Colon (tissue), 2 donors: ENCODE measurements around the gene SFXN5.
"Not testable (repeated sequence)": the region's sequence is repeated elsewhere in the genome, so short reads cannot be mapped to it uniquely, and the experiment has no call there.

ENCODE experiments used
- FAIRE-seq: peaks from 2 replicates; lab custom pipeline; 2012; peaks lifted over from hg19 to GRCh38; lab: Jason Lieb, UNC
- donor health status: control.
- donor health status: control.

The SFXN5 gene

GRCh38 chr2:73077424-73077795 lies 5.9 kb upstream of the SFXN5 start:
- no peak for FAIRE-seq

GRCh38 chr2:73076701-73077423 lies 5.3 kb upstream of the SFXN5 start:
- FAIRE-seq: no peak

GRCh38 chr2:73075477-73076373 lies 4.2 kb upstream of the SFXN5 start:
- no peak for FAIRE-seq

- no peak for FAIRE-seq
Observed at GRCh38 chr2:73074110-73075069, 2.9 kb upstream of the SFXN5 start.

- FAIRE-seq: no peak
Observed at GRCh38 chr2:73072416-73072815, 904 bp upstream of the SFXN5 start.

GRCh38 chr2:73072129-73072395 lies 550 bp upstream of the SFXN5 start:
- FAIRE-seq: no peak

- FAIRE-seq: no peak
Observed at GRCh38 chr2:73070643-73071359, 711 bp downstream of the SFXN5 start.

GRCh38 chr2:73069855-73070642 lies 1.5 kb downstream of the SFXN5 start:
- no peak for FAIRE-seq

- FAIRE-seq: no peak
Observed at GRCh38 chr2:73069041-73069854, 2.3 kb downstream of the SFXN5 start.

GRCh38 chr2:73068147-73068546 lies 3.4 kb downstream of the SFXN5 start:
- no peak for FAIRE-seq

- no peak for FAIRE-seq
Observed at GRCh38 chr2:73067043-73067442, 4.5 kb downstream of the SFXN5 start.

- not testable (repeated sequence) for FAIRE-seq
Observed at GRCh38 chr2:73065070-73065469, 6.4 kb downstream of the SFXN5 start.

- FAIRE-seq: no peak
Observed at GRCh38 chr2:73063909-73064875, 7.3 kb downstream of the SFXN5 start.

GRCh38 chr2:73063472-73063871 lies 8.0 kb downstream of the SFXN5 start:
- no peak for FAIRE-seq

GRCh38 chr2:73059106-73059505 lies 12.4 kb downstream of the SFXN5 start:
- FAIRE-seq: no peak

- FAIRE-seq: no peak
Observed at GRCh38 chr2:73054980-73055379, 16.5 kb downstream of the SFXN5 start.

GRCh38 chr2:73053316-73054114 lies 18.0 kb downstream of the SFXN5 start:
- FAIRE-seq: no peak

GRCh38 chr2:73050121-73050545 lies 21.4 kb downstream of the SFXN5 start:
- FAIRE-seq: no peak
